Endothelial cell of umbilical vein (primary cell): Measurements from ENCODE around the gene UNC5CL. TPM values are rescaled to one million over a fixed set of nuclear protein-coding genes. Genes with fewer than 3 reads are reported as not detected.

Source experiments
- BruUV-seq: library from RNA; stranded (reverse); fragments of 400-500 nt; replicated peaks from 2 replicates; lab custom pipeline; 2021; lab: Mats Ljungman, UMichigan
- CTCF ChIA-PET: fragments of 300-600, 350-600 bp; sonication (Branson Sonifier 250); formaldehyde crosslinking; loops from one replicate; lab custom pipeline; 2021; ENCODE audit warnings: antibody characterized with exemption, inconsistent platforms; lab: Charles Lee
- POLR2A ChIA-PET: fragments of 300-600, 350-600 bp; sonication (Branson Sonifier 250); formaldehyde crosslinking; loops from one replicate; lab custom pipeline; 2021; ENCODE audit warnings: antibody characterized with exemption, inconsistent platforms; lab: Charles Lee
- DNase-seq: peaks from one replicate; pipeline ENCODE4 v3.0.0-alpha.2; 2011; ENCODE audit warnings: low read depth, low spot score
- FAIRE-seq: peaks from 2 replicates; lab custom pipeline; 2011; peaks lifted over from hg19 to GRCh38; lab: Jason Lieb, UNC
- H2AFZ ChIP-seq: 2 replicates; pipeline ENCODE4 v1.6.0; 2012; ENCODE audit warnings: low read depth, low read length, control low read depth, inconsistent platforms
- H3K27ac ChIP-seq: 2 replicates; pipeline ENCODE4 v1.5.1; 2011; ENCODE audit warnings: low read depth, mild to moderate bottlenecking, control low read depth, low read length, moderate library complexity; ENCODE audit not compliant: insufficient read depth
- H3K27me3 ChIP-seq, 2 experiments: 2 replicates each; pipeline versions ENCODE4 v1.6.0 to v1.6.1; 2011; ENCODE audit warnings: low read length in 2 of 2, mixed read lengths in 1 of 2; ENCODE audit not compliant: control insufficient read depth in 2 of 2, insufficient read depth in 2 of 2
- H3K36me3 ChIP-seq, 2 experiments: 2 replicates in 1 of 2; 3 replicates in 1 of 2; pipeline ENCODE4 v1.5.1; 2011; ENCODE audit warnings: low read length in 2 of 2, mild to moderate bottlenecking in 1 of 2, moderate library complexity in 1 of 2; ENCODE audit not compliant: control insufficient read depth in 2 of 2, insufficient read depth in 2 of 2; ENCODE audit errors: extremely low read depth in 1 of 2
- H3K4me1 ChIP-seq: 3 replicates; pipeline ENCODE4 v1.5.1; 2011; ENCODE audit warnings: mild to moderate bottlenecking, low read length; ENCODE audit not compliant: control insufficient read depth, insufficient read depth; ENCODE audit errors: extremely low read depth
- H3K4me2 ChIP-seq: 2 replicates; pipeline ENCODE4 v1.6.1; 2011; ENCODE audit warnings: low read length, control low read depth, mixed read lengths; ENCODE audit not compliant: insufficient read depth
- H3K4me3 ChIP-seq, 3 experiments: fragments of 200-600 bp in 1 of 3; sonication (generic), shearing (Covaris generic) in 1 of 3; replicated peaks in 1 of 3; 2 replicates each; pipeline ENCODE4 v1.5.1; 2011 to 2016; ENCODE audit warnings: control low read depth in 3 of 3, low read length in 3 of 3, mild to moderate bottlenecking in 2 of 3, inconsistent platforms in 1 of 3, low read depth in 1 of 3, moderate library complexity in 1 of 3; ENCODE audit not compliant: insufficient read depth in 1 of 3
- H3K79me2 ChIP-seq: 2 replicates; pipeline ENCODE4 v1.6.0; 2012; ENCODE audit warnings: low read length, inconsistent platforms; ENCODE audit not compliant: control insufficient read depth, insufficient read depth
- H3K9ac ChIP-seq: replicated peaks from 2 replicates; pipeline ENCODE3; 2011; ENCODE audit warnings: low read length, control low read depth; ENCODE audit not compliant: insufficient read depth; ENCODE audit errors: extremely low read depth
- H3K9me1 ChIP-seq: replicated peaks from 3 replicates; pipeline ENCODE4 v1.6.0; 2011; ENCODE audit warnings: mild to moderate bottlenecking, low read length; ENCODE audit not compliant: control insufficient read depth, insufficient read depth; ENCODE audit errors: extremely low read depth
- H3K9me3 ChIP-seq: replicated peaks from 2 replicates; pipeline ENCODE4 v1.5.1; 2012; ENCODE audit warnings: low read length, inconsistent platforms; ENCODE audit not compliant: control insufficient read depth, insufficient read depth
- H4K20me1 ChIP-seq: replicated peaks from 2 replicates; pipeline ENCODE3; 2011; ENCODE audit warnings: mild to moderate bottlenecking, low read length; ENCODE audit not compliant: control insufficient read depth, insufficient read depth; ENCODE audit errors: extremely low read depth
- EZH2 ChIP-seq: IDR thresholded peaks from 2 replicates; pipeline ENCODE4 v1.6.1; 2012; ENCODE audit warnings: borderline replicate concordance, low read depth, mild to moderate bottlenecking, moderate library complexity, low read length, inconsistent platforms; ENCODE audit not compliant: severe bottlenecking
- FOS ChIP-seq: IDR thresholded peaks from 2 replicates; pipeline ENCODE4 v1.6.1; 2011; ENCODE audit warnings: mild to moderate bottlenecking, low read length, moderate library complexity, borderline replicate concordance; ENCODE audit not compliant: insufficient read depth
- GATA2 ChIP-seq: IDR thresholded peaks from 2 replicates; pipeline ENCODE4 v1.7.0; 2011; ENCODE audit warnings: low read depth, mild to moderate bottlenecking, moderate library complexity, mixed read lengths, low read length; ENCODE audit not compliant: insufficient read length, insufficient read depth
- JUN ChIP-seq: IDR thresholded peaks from 2 replicates; pipeline ENCODE4 v1.6.1; 2011; ENCODE audit warnings: borderline replicate concordance, low read depth; ENCODE audit not compliant: insufficient read length, insufficient read depth
- MYC ChIP-seq: IDR thresholded peaks from one replicate; pipeline ENCODE4 v1.6.1; 2011; ENCODE audit warnings: mild to moderate bottlenecking, low read depth, low read length
- POLR2A ChIP-seq: IDR thresholded peaks from 2 replicates; pipeline ENCODE4 v1.6.1; 2012; ENCODE audit warnings: low read depth, mild to moderate bottlenecking, control low read depth, low read length
- POLR2AphosphoS5 ChIP-seq: IDR thresholded peaks from 2 replicates; pipeline ENCODE4 v1.6.1; 2012; ENCODE audit warnings: low read depth, mild to moderate bottlenecking, control low read depth, low read length, moderate library complexity; ENCODE audit not compliant: insufficient read depth
- dilution Hi-C: fragments of 300-500 bp; cut with MboI; formaldehyde crosslinking; loops from one replicate; pipeline ENCODE4 v1.15.0; 2019; ENCODE audit warnings: low sequenced_read_pairs; ENCODE audit not compliant: extremely low pct_ligation_motif_present
- intact Hi-C: fragments of 100-400 bp; cut with micrococcal nuclease; formaldehyde crosslinking; loops from one replicate; pipeline ENCODE4 v1.10.0; 2022
- polyA plus RNA-seq, 4 experiments: library from polyadenylated mRNA; depleted of rRNA in 3 of 4; stranded (reverse) in 3 of 4; unstranded in 1 of 4; fragments of >200 nt; gene quantifications; 2 replicates each; pipeline versions ENCODE4 v1.2.1 to v1.2.3, GENCODE V29; 2011 to 2012; ENCODE audit warnings: missing spikeins in 1 of 4
- total RNA-seq: library from RNA; stranded (reverse); gene quantifications from 2 replicates; pipeline ENCODE4 v1.2.3, GENCODE V29; 2021
- TF ChIP-seq, protein P1 (sequence below): IDR thresholded peaks from 2 replicates; pipeline ENCODE4 v1.6.1; 2011; ENCODE audit not compliant: insufficient read depth, insufficient read length
- TF ChIP-seq, protein P2 (sequence below), 2 donors: IDR thresholded peaks; 1 replicate in 1 of 2; 2 replicates in 1 of 2; pipeline ENCODE4 v1.5.1; 2011; ENCODE audit warnings: low read length in 2 of 2, mild to moderate bottlenecking in 2 of 2, moderate library complexity in 2 of 2, control low read depth in 1 of 2, inconsistent platforms in 1 of 2, low read depth in 1 of 2; ENCODE audit not compliant: insufficient read depth in 1 of 2; ENCODE audit errors: extremely low read depth in 1 of 2

UNC5CL gene
- total and polyA plus RNA-seq, 2 donors (not counting 3 experiments of a cell fraction or from before 2014, with no cell fraction given), result 0.14 to 0.20 TPM

DNA sequence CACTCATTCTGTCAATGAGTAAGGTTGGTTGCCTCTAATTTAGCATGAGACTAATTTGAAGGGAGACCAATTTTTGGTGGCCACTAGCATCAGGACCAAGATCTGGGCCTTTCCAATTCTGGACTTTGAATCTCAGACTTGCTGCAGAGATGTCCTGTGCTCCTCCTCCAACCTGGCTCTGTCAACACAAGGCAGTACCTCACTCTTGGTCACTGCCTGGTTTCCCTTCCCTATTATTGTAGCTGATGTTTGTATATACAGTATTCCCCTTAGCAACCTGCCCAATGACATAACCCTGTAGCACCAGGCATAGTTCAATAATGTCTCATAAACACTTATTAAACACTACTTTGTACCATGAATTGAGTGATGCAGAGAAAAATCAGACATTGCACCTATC is 50.4 kb downstream of the UNC5CL start:
- CTCF ChIA-PET, result interaction anchor here (1.5 kb wide), 1 partner anchor 8 kb away, joined by 6 read pairs; no protein-coding TSS in a partner anchor
- no peak for DNase-seq

More for the DNA sequence above, 50.4 kb downstream of the UNC5CL start:
- no peaks in the 10 kb centered on the region for H3K79me2 ChIP-seq
- no peak for FAIRE-seq
- TF ChIP-seq, protein P1, sequence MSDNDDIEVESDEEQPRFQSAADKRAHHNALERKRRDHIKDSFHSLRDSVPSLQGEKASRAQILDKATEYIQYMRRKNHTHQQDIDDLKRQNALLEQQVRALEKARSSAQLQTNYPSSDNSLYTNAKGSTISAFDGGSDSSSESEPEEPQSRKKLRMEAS, result no peak
- TF ChIP-seq, protein P2, sequence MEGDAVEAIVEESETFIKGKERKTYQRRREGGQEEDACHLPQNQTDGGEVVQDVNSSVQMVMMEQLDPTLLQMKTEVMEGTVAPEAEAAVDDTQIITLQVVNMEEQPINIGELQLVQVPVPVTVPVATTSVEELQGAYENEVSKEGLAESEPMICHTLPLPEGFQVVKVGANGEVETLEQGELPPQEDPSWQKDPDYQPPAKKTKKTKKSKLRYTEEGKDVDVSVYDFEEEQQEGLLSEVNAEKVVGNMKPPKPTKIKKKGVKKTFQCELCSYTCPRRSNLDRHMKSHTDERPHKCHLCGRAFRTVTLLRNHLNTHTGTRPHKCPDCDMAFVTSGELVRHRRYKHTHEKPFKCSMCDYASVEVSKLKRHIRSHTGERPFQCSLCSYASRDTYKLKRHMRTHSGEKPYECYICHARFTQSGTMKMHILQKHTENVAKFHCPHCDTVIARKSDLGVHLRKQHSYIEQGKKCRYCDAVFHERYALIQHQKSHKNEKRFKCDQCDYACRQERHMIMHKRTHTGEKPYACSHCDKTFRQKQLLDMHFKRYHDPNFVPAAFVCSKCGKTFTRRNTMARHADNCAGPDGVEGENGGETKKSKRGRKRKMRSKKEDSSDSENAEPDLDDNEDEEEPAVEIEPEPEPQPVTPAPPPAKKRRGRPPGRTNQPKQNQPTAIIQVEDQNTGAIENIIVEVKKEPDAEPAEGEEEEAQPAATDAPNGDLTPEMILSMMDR (IDR thresholded peaks at IDR 0.05; ENCODE audit: extremely low read depth in 1 of 2, insufficient read depth in 1 of 2, low read depth in 1 of 2, low read length in 2 of 2), result no peak
- TF ChIP-seq POLR2A, result no peak
- TF ChIP-seq MYC, result no peak
- TF ChIP-seq FOS, result no peak
- TF ChIP-seq EZH2, result no peak
- no peak for TF ChIP-seq GATA2
- TF ChIP-seq POLR2AphosphoS5, result no peak
- no peak for TF ChIP-seq JUN
- H3K9me3 ChIP-seq, result no peaks in the 10 kb centered on the region
- intact Hi-C loops, result no loop called here
- no peaks in the 10 kb centered on the region for H3K9me1 ChIP-seq
- H2AFZ ChIP-seq, result no peak overlapping the region
- no peaks in the 10 kb centered on the region for H3K36me3 ChIP-seq
- POLR2A ChIA-PET, result no interaction called here
- H3K4me2 ChIP-seq, result no peak overlapping the region
- no TSS peak for BruUV-seq
- no peak overlapping the region for H3K27ac ChIP-seq
- H3K4me3 ChIP-seq, result no peak overlapping the region
- no peaks in the 10 kb centered on the region for H4K20me1 ChIP-seq
- dilution Hi-C loops, result no loop called here
- H3K4me1 ChIP-seq, result no peaks in the 10 kb centered on the region
- H3K9ac ChIP-seq, result no peak overlapping the region
- peaks cover 12 to 35% of the 10 kb centered on the region in 2 experiments for H3K27me3 ChIP-seq
